HTERT RPE-1 (cell line): ENCODE measurements around the gene LRRC17.

Experiments
- in situ Hi-C: fragments of 300-500 bp; cut with MboI; formaldehyde crosslinking; loops from 4 replicates; pipeline ENCODE4 v1.14.3; 2020; ENCODE audit warnings: low sequenced_read_pairs

The LRRC17 gene

GRCh38 chr7:102912742-102913141 is at the start of gene LRRC17:
LRRC17 (plus strand) TSS chr7:102913000; CDS start chr7:102933914, 20,914 bp downstream.
- in situ Hi-C loops = no loop called here

- in situ Hi-C loops = no loop called here
Measured at GRCh38 chr7:102864958-102865357, 47.8 kb upstream of the LRRC17 start.

- in situ Hi-C loops = no loop called here
Measured at GRCh38 chr7:102866535-102867215, 46.1 kb upstream of the LRRC17 start.

GRCh38 chr7:102869195-102869594 is 43.6 kb upstream of the LRRC17 start:
- in situ Hi-C loops = no loop called here

- in situ Hi-C loops = no loop called here
Measured at GRCh38 chr7:102872460-102872859, 40.3 kb upstream of the LRRC17 start.

- in situ Hi-C loops = no loop called here
Measured at GRCh38 chr7:102873470-102874165, 39.2 kb upstream of the LRRC17 start.

- in situ Hi-C loops = no loop called here
Measured at GRCh38 chr7:102874166-102874829, 38.5 kb upstream of the LRRC17 start.

- in situ Hi-C loops = no loop called here
Measured at GRCh38 chr7:102874966-102875365, 37.8 kb upstream of the LRRC17 start.

- in situ Hi-C loops = no loop called here
Measured at GRCh38 chr7:102875700-102876295, 37.0 kb upstream of the LRRC17 start.

GRCh38 chr7:102883098-102883860 is 29.5 kb upstream of the LRRC17 start:
- in situ Hi-C loops = no loop called here

- in situ Hi-C loops = no loop called here
Measured at GRCh38 chr7:102888561-102889233, 24.1 kb upstream of the LRRC17 start.

GRCh38 chr7:102889851-102890250 is 22.9 kb upstream of the LRRC17 start:
- in situ Hi-C loops = no loop called here

GRCh38 chr7:102890292-102890970 is 22.4 kb upstream of the LRRC17 start:
- in situ Hi-C loops = no loop called here

GRCh38 chr7:102890971-102891692 is 21.7 kb upstream of the LRRC17 start:
- in situ Hi-C loops = no loop called here

- in situ Hi-C loops = no loop called here
Measured at GRCh38 chr7:102891693-102892261, 21.0 kb upstream of the LRRC17 start.

GRCh38 chr7:102892631-102893278 is 20.0 kb upstream of the LRRC17 start:
- in situ Hi-C loops = no loop called here

GRCh38 chr7:102895602-102896001 is 17.2 kb upstream of the LRRC17 start:
- in situ Hi-C loops = no loop called here

- in situ Hi-C loops = no loop called here
Measured at GRCh38 chr7:102896585-102896984, 16.2 kb upstream of the LRRC17 start.
